MCF 10A (cell line): ENCODE results near the gene SWT1. TPM values are rescaled to one million over a fixed set of nuclear protein-coding genes. Genes with fewer than 3 reads are reported as not detected.
A peak's percentile ranks its signal among the peaks of the same experiment; 100 is the strongest.
"Not testable (repeated sequence)": the region's sequence is repeated elsewhere in the genome, so short reads cannot be mapped to it uniquely, and the experiment has no call there.

Experiments
- BruUV-seq: library from RNA; stranded (reverse); fragments of 400-500 nt; replicated peaks from 2 replicates; lab custom pipeline; 2021; lab: Mats Ljungman, UMichigan
- CTCF ChIA-PET: fragments of 300-600 bp; sonication (Branson Sonifier 250); formaldehyde crosslinking; extraction: SDS; loops from one replicate; lab custom pipeline; 2021; ENCODE audit warnings: antibody characterized with exemption, inconsistent platforms; lab: Yijun Ruan, JAX
- POLR2A ChIA-PET: fragments of 300-600, 350-650 bp; sonication (Branson Sonifier 250); formaldehyde crosslinking; extraction: SDS; loops from one replicate; lab custom pipeline; 2020; ENCODE audit warnings: antibody characterized with exemption, inconsistent platforms; lab: Yijun Ruan, JAX
- DNase-seq: peaks from one replicate; pipeline ENCODE4 v3.0.0-alpha.2; 2018; ENCODE audit not compliant: unreplicated experiment
- H3K27ac Mint-ChIP-seq: one replicate; pipeline ENCODE4 v1.8.0; 2022; ENCODE audit warnings: mild to moderate bottlenecking, low read depth, mixed read lengths; ENCODE audit not compliant: unreplicated experiment
- H3K27me3 Mint-ChIP-seq: one replicate; pipeline ENCODE4 v1.8.0; 2022; ENCODE audit warnings: mixed read lengths; ENCODE audit not compliant: insufficient read depth, unreplicated experiment
- H3K36me3 Mint-ChIP-seq: one replicate; pipeline ENCODE4 v1.8.0; 2022; ENCODE audit warnings: mild to moderate bottlenecking, moderate library complexity, mixed read lengths; ENCODE audit not compliant: insufficient read depth, unreplicated experiment
- H3K4me1 Mint-ChIP-seq: one replicate; pipeline ENCODE4 v1.8.0; 2022; ENCODE audit warnings: mixed read lengths; ENCODE audit not compliant: insufficient read depth, unreplicated experiment
- H3K4me3 Mint-ChIP-seq: one replicate; pipeline ENCODE4 v1.8.0; 2022; ENCODE audit warnings: mild to moderate bottlenecking, moderate library complexity, mixed read lengths; ENCODE audit not compliant: unreplicated experiment
- H3K9me3 Mint-ChIP-seq: one replicate; pipeline ENCODE4 v1.8.0; 2022; ENCODE audit warnings: mixed read lengths; ENCODE audit not compliant: unreplicated experiment
- CTCF ChIP-seq: fragments of 200-600 bp; IDR thresholded peaks from one replicate; pipeline ENCODE4 v1.8.0; 2022; ENCODE audit warnings: antibody characterized with exemption, mild to moderate bottlenecking; ENCODE audit not compliant: unreplicated experiment
- intact Hi-C: fragments of 100-400 bp; cut with micrococcal nuclease; formaldehyde crosslinking; loops from 2 replicates; pipeline ENCODE4 v1.14.1; 2022
- total RNA-seq: library from RNA; stranded (reverse); gene quantifications from 2 replicates; pipeline ENCODE4 v1.2.3, GENCODE V29; 2022

SWT1 gene
- total RNA-seq, 1 experiment from 2014 or later = 2.1 TPM

GRCh38 chr1:185207980-185208602 lies 51.1 kb downstream of the SWT1 start:
- Mint-ChIP-seq H3K4me1 (peaks cover 10% of the 10 kb centered on the region), H3K36me3 (peaks cover 5% of the 10 kb centered on the region), H3K27ac (no peak overlapping the region), H3K9me3 (peaks cover 7% of the 10 kb centered on the region), H3K4me3 (no peak overlapping the region), H3K27me3 (no peaks in the 10 kb centered on the region)
- intact Hi-C loops = no loop called here
- CTCF ChIA-PET = no interaction called here
- BruUV-seq = no TSS peak
- POLR2A ChIA-PET = interaction anchor here (0.6 to 0.7 kb wide), 2 partner anchors 36 to 448 kb away, joined by 3 to 6 read pairs; no protein-coding TSS in a partner anchor
- peak; percentile 29 for DNase-seq
- TF ChIP-seq CTCF = no peak

DNA sequence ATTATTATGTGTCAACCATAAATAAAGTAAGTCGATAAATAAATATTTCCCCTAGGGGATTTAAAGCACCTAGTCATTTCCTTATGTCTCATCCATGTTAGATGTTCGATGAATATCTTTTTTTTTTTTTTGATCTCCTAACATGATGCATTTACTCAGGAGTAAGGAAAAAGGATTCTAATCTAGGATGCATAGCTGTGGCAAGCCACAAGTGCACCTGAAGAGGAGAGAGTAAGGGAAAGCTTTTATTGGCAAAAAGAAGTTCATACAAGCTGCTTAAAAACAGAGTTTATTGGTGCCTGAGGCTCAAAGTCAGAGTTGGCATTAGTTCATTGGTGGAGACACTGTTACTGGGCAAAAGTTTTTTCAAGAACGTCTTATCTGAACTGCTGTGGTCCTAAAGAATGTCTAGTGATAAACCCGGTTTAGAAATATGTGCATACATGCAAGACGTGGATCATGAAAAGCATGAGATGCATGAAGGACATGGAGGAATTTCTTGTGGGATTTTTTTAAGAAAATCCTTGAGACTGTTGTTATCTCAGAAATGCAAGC lies 51.7 kb downstream of the SWT1 start:
- ChIA-PET CTCF (interaction anchor here (0.5 kb wide), 1 partner anchor 64 kb away, joined by 4 read pairs; no protein-coding TSS in a partner anchor), POLR2A (interaction anchor here (0.7 to 1.0 kb wide), 2 partner anchors 448 to 1056 kb away, joined by 3 to 6 read pairs; no protein-coding TSS in a partner anchor)
- intact Hi-C loops = no loop called here
- H3K4me1 Mint-ChIP-seq = peaks cover 10% of the 10 kb centered on the region
- H3K27ac Mint-ChIP-seq = no peak overlapping the region
- H3K27me3 Mint-ChIP-seq = no peaks in the 10 kb centered on the region
- peaks cover 7% of the 10 kb centered on the region for H3K9me3 Mint-ChIP-seq
- peaks cover 5% of the 10 kb centered on the region for H3K36me3 Mint-ChIP-seq
- no TSS peak for BruUV-seq
- no peak overlapping the region for H3K4me3 Mint-ChIP-seq
- DNase-seq = no peak
- TF ChIP-seq CTCF = no peak

DNA sequence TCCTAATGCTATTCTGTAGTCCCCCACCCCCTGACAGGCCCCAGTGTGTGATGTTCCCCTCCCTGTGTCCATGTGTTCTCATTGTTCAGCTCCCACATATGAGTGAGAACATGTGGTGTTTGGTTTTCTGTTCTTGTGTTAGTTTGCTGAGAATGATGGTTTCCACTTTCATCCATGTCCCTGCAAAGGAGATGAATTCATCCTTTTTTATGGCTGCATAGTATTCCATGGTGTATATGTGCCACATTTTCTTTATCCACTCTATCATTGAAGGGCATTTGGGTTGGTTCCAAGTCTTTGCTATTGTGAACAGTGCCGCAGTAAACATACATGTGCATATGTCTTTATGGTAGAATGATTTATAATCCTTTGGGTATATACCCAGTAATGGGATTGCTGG lies 52.4 kb downstream of the SWT1 start:
- BruUV-seq, H3K27me3 Mint-ChIP-seq, DNase-seq, H3K36me3 Mint-ChIP-seq, H3K9me3 Mint-ChIP-seq, H3K4me3 Mint-ChIP-seq, H3K27ac Mint-ChIP-seq, intact Hi-C loops: not testable (repeated sequence)
- H3K4me1 Mint-ChIP-seq = peaks cover 10% of the 10 kb centered on the region
- ChIA-PET POLR2A (interaction anchor here (1.0 kb wide), 1 partner anchor 1055 kb away, joined by 3 read pairs; no protein-coding TSS in a partner anchor), CTCF (interaction anchor here (0.5 kb wide), 2 partner anchors 65 to 1857 kb away, joined by 3 to 4 read pairs; no protein-coding TSS in a partner anchor)

- no peak for TF ChIP-seq CTCF
- no TSS peak for BruUV-seq
- CTCF ChIA-PET = interaction anchor here (0.6 to 0.7 kb wide), 2 partner anchors 8 to 25 kb away, joined by 3 read pairs; no protein-coding TSS in a partner anchor
- Mint-ChIP-seq H3K36me3 (no peaks in the 10 kb centered on the region), H3K27me3 (no peaks in the 10 kb centered on the region), H3K27ac (no peak overlapping the region), H3K4me3 (no peak overlapping the region), H3K4me1 (peaks cover 8% of the 10 kb centered on the region), H3K9me3 (peaks cover 7% of the 10 kb centered on the region)
- DNase-seq = no peak
- intact Hi-C loops = no loop called here
- POLR2A ChIA-PET = no interaction called here
Observed at GRCh38 chr1:185213091-185213490, 56.1 kb downstream of the SWT1 start.
